Spinal cord (tissue), 10 donors: ENCODE measurements around the gene PRR36. TPM values are rescaled to one million over a fixed set of nuclear protein-coding genes. Genes with fewer than 3 reads are reported as not detected.
A peak's percentile ranks its signal among the peaks of the same experiment; 100 is the strongest.
"Not testable (repeated sequence)": the region's sequence is repeated elsewhere in the genome, so short reads cannot be mapped to it uniquely, and the experiment has no call there.

Experiments
- DNase-seq, 6 donors: peaks; one replicate each; pipeline versions ENCODE4 v3.0.0 to v3.0.0-alpha.2; 2013 to 2015; ENCODE audit warnings: low spot score in 6 of 6, low read depth in 4 of 6
- H3K27ac ChIP-seq: one replicate; pipeline ENCODE4 v1.5.1; 2013; ENCODE audit warnings: low read depth, low read length, control low read depth
- H3K27me3 ChIP-seq: one replicate; pipeline ENCODE4 v1.6.1; 2013; ENCODE audit warnings: low read length; ENCODE audit not compliant: control insufficient read depth, insufficient read depth
- H3K36me3 ChIP-seq: one replicate; pipeline ENCODE4 v1.6.1; 2013; ENCODE audit warnings: low read length; ENCODE audit not compliant: control insufficient read depth, insufficient read depth
- H3K4me1 ChIP-seq: one replicate; pipeline ENCODE4 v1.6.1; 2013; ENCODE audit warnings: low read length; ENCODE audit not compliant: control insufficient read depth, insufficient read depth
- H3K4me3 ChIP-seq: one replicate; pipeline ENCODE4 v1.5.1; 2013; ENCODE audit warnings: low read depth, low read length, control low read depth
- H3K9me3 ChIP-seq: one replicate; pipeline ENCODE4 v1.6.1; 2013; ENCODE audit warnings: low read length; ENCODE audit not compliant: control insufficient read depth, insufficient read depth
- WGBS: methylation state at CpG from one replicate; pipeline ENCODE4 v1.1.5; 2013; ENCODE audit warnings: missing lambda C conversion rate; ENCODE audit not compliant: insufficient coverage; 5-methylcytosine and 5-hydroxymethylcytosine counted together
- polyA plus RNA-seq, 2 donors: library from polyadenylated mRNA; unstranded; fragments of 120-200 nt; gene quantifications; one replicate each; pipeline ENCODE4 v1.2.1, GENCODE V29; 2013; ENCODE audit not compliant: insufficient read length in 2 of 2
- total RNA-seq, 2 donors: library from RNA; depleted of rRNA in 1 of 2; stranded (reverse); fragments of 120-200 nt in 1 of 2; fragments of >200 nt in 1 of 2; gene quantifications; one replicate each; pipeline versions ENCODE4 v1.2.3 to v1.2.4, GENCODE V29; 2013 to 2014
- donor health status: healthy.

Gene PRR36
- total and polyA plus RNA-seq, 4 donors: 1.9 to 59.7 (median 30.9) TPM

DNA sequence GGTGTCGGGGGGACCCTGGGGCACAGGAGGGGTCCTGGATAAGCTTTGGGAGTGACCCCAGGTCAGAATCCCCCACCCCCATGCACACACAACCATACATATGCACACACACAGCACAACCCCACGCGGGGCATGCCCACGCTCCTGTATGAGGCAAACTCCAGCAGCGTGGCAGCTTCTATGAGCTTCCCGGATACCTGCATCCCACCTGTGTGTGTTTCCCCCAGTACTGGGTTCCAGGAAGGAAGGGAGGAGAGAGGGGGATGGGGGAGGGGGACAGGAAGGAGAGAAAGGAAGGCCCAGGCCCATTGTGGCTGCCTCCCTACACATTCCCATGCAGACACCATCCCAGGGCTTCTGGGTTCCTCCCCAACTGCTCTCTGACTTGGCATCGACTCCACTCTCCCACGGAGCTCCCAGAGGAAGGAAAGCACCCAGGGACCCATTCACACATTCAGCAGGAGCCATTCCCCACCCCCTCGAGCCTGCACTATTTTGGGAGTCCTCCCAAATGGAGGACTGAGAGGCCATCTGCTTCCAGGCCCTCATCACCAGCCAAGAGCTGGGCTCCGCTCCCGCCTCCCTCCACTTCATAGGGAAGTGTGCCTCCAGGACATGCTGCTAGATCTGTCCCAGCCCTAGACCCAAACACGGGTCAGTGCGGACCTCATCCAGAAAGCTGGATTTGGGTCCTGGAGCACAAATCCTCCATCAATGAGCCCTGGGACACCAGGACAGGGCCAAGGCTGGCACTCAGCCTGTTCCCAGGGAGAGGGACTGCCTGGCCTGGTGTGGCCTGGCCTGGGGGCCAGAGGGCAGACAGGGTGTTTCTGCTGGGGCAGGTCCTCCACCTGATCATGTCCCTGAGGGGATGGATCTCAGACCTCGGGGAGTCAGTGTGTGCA, 13.2 kb downstream of the PRR36 start:
- no peak overlapping the region for H3K27ac ChIP-seq
- H3K27me3 ChIP-seq: peaks cover 2% of the 10 kb centered on the region
- H3K4me1 ChIP-seq: peaks cover 19% of the 10 kb centered on the region
- 68% methylated on average over 9 of the region's 14 CpGs for WGBS
- H3K9me3 ChIP-seq: no peaks in the 10 kb centered on the region
- H3K4me3 ChIP-seq: no peak overlapping the region
- peaks cover 87% of the 10 kb centered on the region for H3K36me3 ChIP-seq
- DNase-seq: peak in 1 of 6 donors; percentile 85

DNA sequence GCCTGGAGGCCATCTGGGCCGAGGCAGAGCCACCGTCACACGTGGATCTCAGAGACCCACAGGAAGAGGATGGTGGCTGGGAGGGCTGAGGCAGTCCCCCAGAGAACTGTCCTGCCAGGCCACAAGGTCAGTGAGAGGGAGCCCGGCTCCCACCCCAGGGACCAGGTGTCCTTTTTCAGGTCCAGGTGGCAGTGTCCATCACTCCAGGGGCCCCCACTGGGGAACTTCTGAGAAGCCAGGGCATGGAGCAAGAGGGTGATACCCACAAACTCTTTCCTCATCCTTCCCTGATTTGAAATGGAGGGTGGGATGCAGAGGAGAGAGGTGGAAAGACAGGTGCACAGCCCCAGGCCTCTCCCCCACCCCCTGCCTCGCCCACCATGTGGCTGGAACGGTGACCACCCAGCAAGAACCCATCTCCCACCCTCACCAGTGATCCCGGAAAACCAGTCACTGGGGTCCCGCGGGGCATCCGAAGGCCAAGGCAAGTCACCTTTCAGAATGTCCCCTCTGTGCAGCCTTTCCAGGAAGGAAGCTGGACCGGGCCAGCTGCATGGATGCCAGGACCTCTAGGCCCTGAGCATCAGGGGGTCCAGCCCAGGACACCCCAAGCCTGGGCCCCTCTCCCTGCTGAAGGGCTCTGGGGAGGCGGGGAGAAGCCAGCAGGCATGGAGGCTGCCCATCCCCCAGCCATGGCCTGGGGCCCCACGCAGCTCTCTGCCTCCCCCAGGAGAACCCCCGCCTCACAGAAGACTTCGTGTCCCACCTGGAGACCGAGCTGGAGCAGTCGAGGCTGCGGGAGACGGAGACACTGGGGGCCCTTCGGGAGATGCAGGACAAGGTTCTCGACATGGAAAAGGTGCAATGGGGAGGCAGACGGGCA, 14.1 kb downstream of the PRR36 start:
- peaks cover 2% of the 10 kb centered on the region for H3K27me3 ChIP-seq
- peaks cover 19% of the 10 kb centered on the region for H3K4me1 ChIP-seq
- 87% methylated on average over 20 of the region's 22 CpGs for WGBS
- H3K36me3 ChIP-seq: peaks cover 94% of the 10 kb centered on the region
- H3K4me3 ChIP-seq: no peak overlapping the region
- H3K9me3 ChIP-seq: no peaks in the 10 kb centered on the region
- no peak for DNase-seq
- no peak overlapping the region for H3K27ac ChIP-seq

DNA sequence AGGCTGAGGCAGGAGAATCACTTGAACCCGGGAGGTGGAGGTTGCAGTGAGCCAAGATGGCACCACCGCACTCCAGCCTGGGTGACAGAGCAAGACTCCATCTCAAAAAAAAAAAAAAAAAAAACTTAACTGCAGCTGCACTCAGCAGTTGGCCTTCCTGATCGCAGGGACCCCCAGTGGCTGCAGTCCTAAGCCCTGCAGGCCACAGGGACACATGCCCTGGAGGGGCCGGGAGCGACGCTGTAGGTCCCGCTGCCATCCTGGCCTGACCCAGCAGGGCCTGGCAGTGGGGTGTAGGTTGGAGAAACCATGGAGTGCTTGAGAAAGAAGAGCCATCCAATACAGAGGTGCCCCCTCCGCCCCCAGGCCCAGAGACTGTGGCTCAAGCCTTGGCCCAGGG, 15.1 kb downstream of the PRR36 start:
- Histone ChIP-seq H3K36me3 (peaks cover 88% of the 10 kb centered on the region), H3K4me1 (peaks cover 19% of the 10 kb centered on the region)
- not testable (repeated sequence) for H3K27me3 ChIP-seq, H3K9me3 ChIP-seq, H3K4me3 ChIP-seq, DNase-seq, H3K27ac ChIP-seq
- WGBS: 89% methylated on average over 5 of the region's 8 CpGs

DNA sequence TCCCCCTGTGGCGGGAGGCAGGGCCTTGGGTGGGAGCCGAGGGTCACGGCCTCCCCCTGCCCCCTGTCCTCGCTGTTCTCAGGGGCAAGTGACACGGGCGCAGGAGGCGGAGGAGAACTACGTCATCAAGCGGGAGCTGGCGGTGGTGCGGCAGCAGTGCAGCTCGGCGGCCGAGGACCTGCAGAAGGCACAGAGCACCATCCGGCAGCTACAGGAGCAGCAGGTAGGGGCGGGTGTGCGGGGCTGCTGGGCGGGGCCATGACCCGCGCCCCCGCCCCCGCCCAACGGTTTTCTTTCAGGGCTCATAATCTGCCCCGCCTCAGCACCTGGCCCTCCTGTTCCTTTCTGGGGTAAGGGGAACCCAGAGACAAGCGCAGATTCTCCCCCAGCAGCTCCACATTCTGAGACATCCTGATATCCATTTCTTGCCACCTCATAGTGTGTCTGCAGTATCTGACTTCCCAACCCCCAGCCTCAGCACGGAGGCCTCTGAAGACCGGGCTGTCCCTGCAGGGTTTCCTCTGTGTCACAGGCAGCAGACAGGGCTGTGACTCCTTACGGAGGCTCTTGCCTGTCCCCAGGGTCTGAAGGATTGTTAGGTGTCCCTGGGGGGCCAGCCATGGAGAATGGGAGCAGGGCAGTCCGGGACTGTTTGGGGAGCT, 15.9 kb downstream of the PRR36 start:
- H3K4me1 ChIP-seq: peaks cover 26% of the 10 kb centered on the region
- no peak for DNase-seq
- H3K9me3 ChIP-seq: no peaks in the 10 kb centered on the region
- H3K27ac ChIP-seq: no peak overlapping the region
- peaks cover 2% of the 10 kb centered on the region for H3K27me3 ChIP-seq
- H3K36me3 ChIP-seq: peaks cover 85% of the 10 kb centered on the region
- 40% methylated on average over 26 of the region's 29 CpGs for WGBS
- H3K4me3 ChIP-seq: no peak overlapping the region

DNA sequence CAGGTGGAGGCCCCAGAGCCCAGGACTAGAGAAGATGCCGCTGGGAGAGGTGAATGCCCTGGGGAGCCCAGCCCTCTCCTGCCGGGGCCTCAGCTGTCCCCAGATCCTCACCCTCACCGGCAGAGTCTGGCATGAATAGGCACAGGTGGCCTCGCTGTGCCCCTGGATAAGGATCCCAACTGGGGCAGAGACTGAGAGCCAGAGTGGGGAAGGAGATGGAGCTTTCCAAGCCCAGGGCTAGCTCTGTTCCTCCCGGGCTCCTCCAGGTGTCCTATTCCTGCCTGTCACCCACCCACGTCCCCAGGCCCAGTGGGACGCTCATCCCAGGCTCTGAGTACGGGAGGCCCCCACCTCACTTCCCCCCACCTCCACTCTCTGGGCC, 16.5 kb downstream of the PRR36 start:
- peaks cover 88% of the 10 kb centered on the region for H3K36me3 ChIP-seq
- 57% methylated on average over 7 of the region's 8 CpGs for WGBS
- DNase-seq: no peak
- no peak overlapping the region for H3K4me3 ChIP-seq
- peaks cover 2% of the 10 kb centered on the region for H3K27me3 ChIP-seq
- H3K9me3 ChIP-seq: no peaks in the 10 kb centered on the region
- no peak overlapping the region for H3K27ac ChIP-seq
- peaks cover 31% of the 10 kb centered on the region for H3K4me1 ChIP-seq

DNA sequence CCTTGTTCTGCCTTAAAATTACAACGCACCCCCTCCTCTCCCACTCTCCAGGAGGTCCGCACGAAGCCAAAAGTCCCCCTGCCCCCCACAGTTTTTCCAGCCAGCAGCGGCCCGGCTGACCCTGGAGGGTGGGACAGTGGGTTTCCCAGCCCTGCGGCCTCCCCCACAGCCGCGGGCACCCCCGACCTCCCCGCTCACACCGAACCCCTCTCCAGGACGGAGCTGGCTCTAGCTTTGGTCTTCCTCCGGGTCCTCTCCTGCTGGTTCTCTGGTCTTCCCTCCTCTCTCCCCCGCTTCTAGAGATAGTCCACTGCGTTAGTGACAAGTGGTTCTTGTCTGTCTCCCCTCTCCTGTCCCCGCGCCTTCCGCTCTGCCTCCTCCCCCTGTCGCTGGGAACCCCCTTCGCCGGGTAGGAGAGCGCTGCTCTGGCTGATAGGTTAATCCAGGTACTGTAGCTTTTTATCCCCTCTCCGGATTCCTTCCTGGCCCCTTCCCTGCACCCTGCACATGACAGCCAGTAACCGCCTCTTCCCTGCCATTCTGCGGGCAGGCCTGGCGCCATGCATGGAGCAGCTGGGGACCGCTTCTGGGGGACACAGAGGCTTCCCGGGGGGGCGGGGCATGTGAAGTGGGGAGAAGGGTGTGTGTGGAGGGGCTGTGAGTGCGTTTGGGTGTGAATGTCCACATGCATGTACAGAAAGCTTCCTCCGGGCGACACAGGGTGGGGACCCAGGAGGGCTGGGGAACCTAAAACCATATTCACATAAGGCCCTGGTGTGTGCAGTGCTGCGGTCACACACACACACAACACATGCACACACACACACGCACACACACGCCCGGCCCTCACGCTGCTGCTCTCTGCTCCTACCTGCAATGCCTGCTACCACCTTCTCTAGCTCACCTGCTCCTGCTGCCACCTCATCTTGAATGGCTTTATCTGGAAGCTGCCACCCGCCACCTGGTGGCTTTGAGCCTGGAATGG, 17.2 kb downstream of the PRR36 start:
- Histone ChIP-seq H3K4me1 (peaks cover 35% of the 10 kb centered on the region), H3K36me3 (peaks cover 89% of the 10 kb centered on the region), H3K9me3 (no peaks in the 10 kb centered on the region), H3K27ac (no peak overlapping the region), H3K27me3 (peaks cover 2% of the 10 kb centered on the region), H3K4me3 (no peak overlapping the region)
- DNase-seq: no peak
- WGBS: 74% methylated on average over 15 of the region's 38 CpGs

DNA sequence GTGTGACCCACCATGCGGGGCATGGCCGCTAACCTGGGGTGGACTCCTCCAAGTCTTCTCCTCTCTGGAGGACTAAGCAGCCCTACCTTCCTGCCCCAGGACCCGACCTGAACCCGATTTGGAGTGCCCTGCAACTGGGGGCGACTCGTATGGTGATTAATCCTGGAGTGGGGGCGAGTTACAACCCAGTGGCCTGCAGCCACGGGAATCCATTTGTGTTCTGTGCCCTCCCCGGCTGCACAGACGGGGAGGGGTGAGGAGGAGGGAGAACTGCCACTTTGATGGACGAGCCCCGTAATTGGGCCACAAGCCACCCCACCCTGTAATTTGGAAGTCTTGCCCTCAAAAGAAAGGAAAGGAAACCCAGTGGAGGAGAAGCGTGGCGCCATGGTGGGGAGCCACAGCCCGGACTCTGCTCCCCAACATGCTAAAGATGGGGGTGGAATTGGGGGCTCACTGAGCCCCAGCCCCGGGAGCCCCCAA, 18.0 kb downstream of the PRR36 start:
- WGBS: 66% methylated on average over 13 of the region's 16 CpGs
- Histone ChIP-seq H3K4me3 (no peak overlapping the region), H3K4me1 (peaks cover 35% of the 10 kb centered on the region), H3K27ac (no peak overlapping the region), H3K36me3 (peaks cover 89% of the 10 kb centered on the region), H3K9me3 (no peaks in the 10 kb centered on the region), H3K27me3 (peaks cover 2% of the 10 kb centered on the region)
- no peak for DNase-seq

DNA sequence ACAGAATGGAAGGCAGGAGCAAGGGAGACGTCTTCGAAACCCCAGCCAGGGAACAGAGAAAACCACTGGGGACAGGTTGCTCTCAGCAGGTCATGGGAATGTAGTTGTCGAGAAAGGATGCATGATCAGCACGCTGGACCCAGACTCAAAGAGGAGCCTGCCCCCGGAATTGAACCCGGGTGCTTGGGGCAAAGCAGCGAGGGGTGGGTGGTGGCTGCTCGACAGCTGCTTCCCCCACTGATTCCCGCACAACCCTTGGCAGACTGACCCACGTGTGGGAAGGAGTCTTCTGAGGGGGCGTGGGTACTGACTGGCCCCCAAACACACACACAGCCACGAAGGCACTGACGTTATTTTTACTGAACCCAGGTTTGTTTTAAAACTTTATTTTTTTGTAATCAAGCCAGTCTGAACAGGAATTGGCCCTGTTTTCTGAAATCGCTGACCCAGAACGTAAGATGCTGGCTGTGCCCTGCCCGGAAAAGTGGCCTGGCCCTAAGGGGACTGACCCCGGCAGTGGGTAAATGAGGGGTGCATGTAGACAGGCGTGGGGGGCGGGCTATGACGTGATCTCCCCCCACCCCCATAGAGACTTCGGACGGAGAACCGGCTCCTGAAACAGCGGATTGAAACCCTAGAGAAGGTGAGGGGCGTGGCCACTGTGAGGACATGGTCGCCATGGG, 18.6 kb downstream of the PRR36 start:
- 81% methylated on average over 18 of the region's 26 CpGs for WGBS
- H3K4me1 ChIP-seq: peaks cover 35% of the 10 kb centered on the region
- peaks cover 2% of the 10 kb centered on the region for H3K27me3 ChIP-seq
- no peak overlapping the region for H3K4me3 ChIP-seq
- H3K9me3 ChIP-seq: no peaks in the 10 kb centered on the region
- DNase-seq: no peak
- H3K27ac ChIP-seq: no peak overlapping the region
- peaks cover 89% of the 10 kb centered on the region for H3K36me3 ChIP-seq
